Measurements from ENCODE around the gene ATG2B.

DNA sequence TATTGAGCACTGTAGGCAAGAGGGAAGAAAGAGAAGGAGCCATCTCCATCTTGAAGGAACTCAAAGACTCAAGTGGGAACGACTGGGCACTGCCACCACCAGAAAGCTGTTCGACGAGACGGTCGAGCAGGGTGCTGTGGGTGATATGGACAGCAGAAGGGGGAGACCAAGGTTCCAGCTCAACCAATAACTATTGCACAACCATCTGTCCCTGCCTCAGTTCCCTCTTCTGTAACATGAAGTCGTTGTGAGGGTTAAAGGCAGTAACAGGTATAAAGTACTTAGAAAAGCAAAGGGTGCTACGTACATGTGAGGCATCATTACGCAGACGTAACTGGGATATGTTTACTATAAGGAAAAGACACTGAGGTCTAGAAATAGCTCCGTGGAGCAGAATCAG is 121.0 kb downstream of the ATG2B start:
- TF ChIP-seq POLR2A (IDR thresholded peaks at IDR 0.05), result no peak
- TF ChIP-seq, protein P1, sequence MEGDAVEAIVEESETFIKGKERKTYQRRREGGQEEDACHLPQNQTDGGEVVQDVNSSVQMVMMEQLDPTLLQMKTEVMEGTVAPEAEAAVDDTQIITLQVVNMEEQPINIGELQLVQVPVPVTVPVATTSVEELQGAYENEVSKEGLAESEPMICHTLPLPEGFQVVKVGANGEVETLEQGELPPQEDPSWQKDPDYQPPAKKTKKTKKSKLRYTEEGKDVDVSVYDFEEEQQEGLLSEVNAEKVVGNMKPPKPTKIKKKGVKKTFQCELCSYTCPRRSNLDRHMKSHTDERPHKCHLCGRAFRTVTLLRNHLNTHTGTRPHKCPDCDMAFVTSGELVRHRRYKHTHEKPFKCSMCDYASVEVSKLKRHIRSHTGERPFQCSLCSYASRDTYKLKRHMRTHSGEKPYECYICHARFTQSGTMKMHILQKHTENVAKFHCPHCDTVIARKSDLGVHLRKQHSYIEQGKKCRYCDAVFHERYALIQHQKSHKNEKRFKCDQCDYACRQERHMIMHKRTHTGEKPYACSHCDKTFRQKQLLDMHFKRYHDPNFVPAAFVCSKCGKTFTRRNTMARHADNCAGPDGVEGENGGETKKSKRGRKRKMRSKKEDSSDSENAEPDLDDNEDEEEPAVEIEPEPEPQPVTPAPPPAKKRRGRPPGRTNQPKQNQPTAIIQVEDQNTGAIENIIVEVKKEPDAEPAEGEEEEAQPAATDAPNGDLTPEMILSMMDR (IDR thresholded peaks at IDR 0.05), result no peak
